Panc1 (cell line): ENCODE measurements around the gene PHKA2.

ENCODE experiments used
- SIN3A ChIP-seq: IDR thresholded peaks from 2 replicates; pipeline ENCODE4 v1.6.1; 2012; ENCODE audit warnings: low read depth, mild to moderate bottlenecking, low read length, moderate library complexity, borderline replicate concordance; ENCODE audit not compliant: insufficient read depth
- TCF7L2 ChIP-seq: IDR thresholded peaks from 2 replicates; pipeline ENCODE4 v1.6.1; 2011; ENCODE audit warnings: mild to moderate bottlenecking, low read depth, low read length, inconsistent platforms
- TF ChIP-seq, protein P1 (sequence below): fragments of 450-650 bp; IDR thresholded peaks from 2 replicates; pipeline ENCODE4 v1.5.1; 2017; ENCODE audit warnings: mild to moderate bottlenecking

DNA sequence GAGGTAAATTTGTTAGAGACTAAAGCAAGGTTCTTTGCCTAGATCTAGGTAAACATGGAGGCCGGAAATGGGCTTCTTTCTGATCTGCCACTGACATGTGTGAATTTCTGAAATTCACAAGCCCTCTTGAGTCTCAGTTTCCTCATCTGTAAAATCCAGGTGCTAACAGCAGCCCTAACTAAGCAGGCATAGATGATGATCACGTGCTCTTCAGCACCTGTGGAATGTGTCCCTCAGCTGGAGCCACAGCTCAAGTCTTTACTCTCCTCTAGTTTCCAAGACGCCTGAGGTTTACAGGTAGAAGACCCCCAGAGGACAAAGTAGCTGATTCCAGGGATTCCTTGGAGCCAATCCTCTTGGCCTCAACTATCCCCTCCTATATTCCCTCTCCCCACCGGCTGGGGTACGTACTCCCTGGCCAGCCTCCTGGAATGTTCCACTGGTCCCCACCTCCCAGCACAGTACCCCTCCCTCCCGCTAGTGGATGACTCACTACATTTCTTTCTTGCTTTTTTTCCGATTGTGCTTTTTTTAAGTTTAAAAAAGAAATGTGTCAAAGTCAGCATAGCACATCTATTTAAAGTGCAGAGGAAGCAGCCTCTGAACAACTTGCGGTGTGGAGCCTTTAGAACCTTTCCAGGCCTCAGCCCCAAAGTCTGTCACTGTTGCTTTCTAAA, 98.4 kb downstream of the PHKA2 start:
- TF ChIP-seq, protein P1, sequence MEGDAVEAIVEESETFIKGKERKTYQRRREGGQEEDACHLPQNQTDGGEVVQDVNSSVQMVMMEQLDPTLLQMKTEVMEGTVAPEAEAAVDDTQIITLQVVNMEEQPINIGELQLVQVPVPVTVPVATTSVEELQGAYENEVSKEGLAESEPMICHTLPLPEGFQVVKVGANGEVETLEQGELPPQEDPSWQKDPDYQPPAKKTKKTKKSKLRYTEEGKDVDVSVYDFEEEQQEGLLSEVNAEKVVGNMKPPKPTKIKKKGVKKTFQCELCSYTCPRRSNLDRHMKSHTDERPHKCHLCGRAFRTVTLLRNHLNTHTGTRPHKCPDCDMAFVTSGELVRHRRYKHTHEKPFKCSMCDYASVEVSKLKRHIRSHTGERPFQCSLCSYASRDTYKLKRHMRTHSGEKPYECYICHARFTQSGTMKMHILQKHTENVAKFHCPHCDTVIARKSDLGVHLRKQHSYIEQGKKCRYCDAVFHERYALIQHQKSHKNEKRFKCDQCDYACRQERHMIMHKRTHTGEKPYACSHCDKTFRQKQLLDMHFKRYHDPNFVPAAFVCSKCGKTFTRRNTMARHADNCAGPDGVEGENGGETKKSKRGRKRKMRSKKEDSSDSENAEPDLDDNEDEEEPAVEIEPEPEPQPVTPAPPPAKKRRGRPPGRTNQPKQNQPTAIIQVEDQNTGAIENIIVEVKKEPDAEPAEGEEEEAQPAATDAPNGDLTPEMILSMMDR = no peak
- TF ChIP-seq TCF7L2 = no peak
- no peak for TF ChIP-seq SIN3A
